GM12878 (cell line): ENCODE results near the gene CAMK2D. TPM values are rescaled to one million over a fixed set of nuclear protein-coding genes. Genes with fewer than 3 reads are reported as not detected.

Source experiments
- ATF2 ChIP-seq: IDR thresholded peaks from 2 replicates; pipeline ENCODE4 v1.6.1; 2012; ENCODE audit warnings: low read length, inconsistent platforms
- BCL3 ChIP-seq: IDR thresholded peaks from 2 replicates; pipeline ENCODE4 v1.6.1; 2011; ENCODE audit warnings: borderline replicate concordance, low read depth, mild to moderate bottlenecking, moderate library complexity, low read length; ENCODE audit not compliant: insufficient read depth, poor library complexity, severe bottlenecking
- BHLHE40 ChIP-seq, 2 experiments: fragments of 450-650 bp in 1 of 2; IDR thresholded peaks; 2 replicates each; pipeline ENCODE4 v1.6.1; 2011 to 2017; ENCODE audit warnings: low read depth in 2 of 2, borderline replicate concordance in 1 of 2, improper control_type of control experiment in 1 of 2, low read length in 1 of 2, mild to moderate bottlenecking in 1 of 2
- GATAD2B ChIP-seq: fragments of 450-650 bp; conservative IDR thresholded peaks from 2 replicates; pipeline ENCODE4 v1.6.1; 2017; ENCODE audit warnings: low read depth, mild to moderate bottlenecking, moderate library complexity
- HCFC1 ChIP-seq: fragments of 150-350 bp; IDR thresholded peaks from 2 replicates; pipeline ENCODE4 v1.6.1; 2014; ENCODE audit warnings: low read length
- MYB ChIP-seq: fragments of 150-350 bp; IDR thresholded peaks from 2 replicates; pipeline ENCODE4 v1.6.1; 2014; ENCODE audit warnings: mild to moderate bottlenecking, low read depth, low read length, borderline replicate concordance
- NFIC ChIP-seq: IDR thresholded peaks from 2 replicates; pipeline ENCODE4 v1.6.1; 2012; ENCODE audit warnings: low read depth, mild to moderate bottlenecking, inconsistent platforms, low read length, moderate library complexity
- NRF1 ChIP-seq: conservative IDR thresholded peaks from 2 replicates; pipeline ENCODE4 v1.6.1; 2011; ENCODE audit warnings: mild to moderate bottlenecking, low read depth, low read length, improper control_type of control experiment
- RELA ChIP-seq: fragments of 450-650 bp; IDR thresholded peaks from 2 replicates; pipeline ENCODE4 v1.8.0; 2014; ENCODE audit warnings: borderline replicate concordance; ENCODE audit not compliant: partially characterized antibody
- REST ChIP-seq: IDR thresholded peaks from 2 replicates; pipeline ENCODE4 v1.6.1; 2012; ENCODE audit warnings: mild to moderate bottlenecking, low read depth, low read length
- polyA plus RNA-seq, 11 experiments: library from polyadenylated mRNA; depleted of rRNA in 4 of 11; unstranded in 6 of 11; stranded (reverse) in 5 of 11; fragments of >200 nt; fragmentation: Nextera tagmentation in 4 of 11; fragmentation: Illumina TruSeq in 1 of 11; extraction: Ambion mirVana in 4 of 11; extraction: Trizol in 1 of 11; gene quantifications; 1 replicate in 1 of 11; 2 replicates in 10 of 11; pipeline versions ENCODE4 v1.2.1 to v1.2.3, GENCODE V29; 2011 to 2016; ENCODE audit warnings: inconsistent platforms in 2 of 11, missing spikeins in 2 of 11, low read depth in 1 of 11
- total RNA-seq, 4 experiments: library from RNA; depleted of rRNA in 3 of 4; stranded (reverse); fragments of >200 nt in 3 of 4; fragmentation: Illumina TruSeq in 1 of 4; extraction: Trizol in 1 of 4; gene quantifications; 2 replicates each; pipeline versions ENCODE4 v1.2.1 to v1.2.3, GENCODE V29; 2013 to 2021
- TF ChIP-seq, protein P1 (sequence below): fragments of 450-650 bp; IDR thresholded peaks from 2 replicates; pipeline ENCODE4 v1.6.1; 2018; ENCODE audit warnings: mild to moderate bottlenecking, low read depth, moderate library complexity; ENCODE audit not compliant: partially characterized antibody

Gene CAMK2D
- total and polyA plus RNA-seq, 10 of the 15 experiments (the other 5 are each of a cell fraction or from before 2014, with no cell fraction given) = 6.9 to 88.5 (median 12.9) TPM

DNA sequence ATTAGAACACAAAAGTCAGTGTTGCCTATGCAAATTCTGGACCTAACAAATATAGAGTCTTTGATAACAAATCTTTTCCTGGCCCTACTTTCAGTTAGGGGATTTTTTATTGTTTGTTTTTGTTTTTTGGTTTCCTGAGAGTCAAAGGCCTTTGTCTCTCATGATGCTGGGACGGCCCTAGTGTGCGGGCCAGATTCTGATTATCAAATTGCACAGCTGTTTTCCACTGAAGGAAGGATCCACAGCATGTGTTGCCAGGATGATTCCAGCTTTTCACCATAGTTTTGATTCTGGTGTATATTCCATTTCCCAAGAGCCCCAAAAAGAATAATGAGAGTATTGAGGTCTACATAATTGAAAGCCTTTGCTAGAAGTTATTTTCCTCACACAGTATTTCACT lies 248.2 kb downstream of the CAMK2D start (continued):
- TF ChIP-seq, protein P1, sequence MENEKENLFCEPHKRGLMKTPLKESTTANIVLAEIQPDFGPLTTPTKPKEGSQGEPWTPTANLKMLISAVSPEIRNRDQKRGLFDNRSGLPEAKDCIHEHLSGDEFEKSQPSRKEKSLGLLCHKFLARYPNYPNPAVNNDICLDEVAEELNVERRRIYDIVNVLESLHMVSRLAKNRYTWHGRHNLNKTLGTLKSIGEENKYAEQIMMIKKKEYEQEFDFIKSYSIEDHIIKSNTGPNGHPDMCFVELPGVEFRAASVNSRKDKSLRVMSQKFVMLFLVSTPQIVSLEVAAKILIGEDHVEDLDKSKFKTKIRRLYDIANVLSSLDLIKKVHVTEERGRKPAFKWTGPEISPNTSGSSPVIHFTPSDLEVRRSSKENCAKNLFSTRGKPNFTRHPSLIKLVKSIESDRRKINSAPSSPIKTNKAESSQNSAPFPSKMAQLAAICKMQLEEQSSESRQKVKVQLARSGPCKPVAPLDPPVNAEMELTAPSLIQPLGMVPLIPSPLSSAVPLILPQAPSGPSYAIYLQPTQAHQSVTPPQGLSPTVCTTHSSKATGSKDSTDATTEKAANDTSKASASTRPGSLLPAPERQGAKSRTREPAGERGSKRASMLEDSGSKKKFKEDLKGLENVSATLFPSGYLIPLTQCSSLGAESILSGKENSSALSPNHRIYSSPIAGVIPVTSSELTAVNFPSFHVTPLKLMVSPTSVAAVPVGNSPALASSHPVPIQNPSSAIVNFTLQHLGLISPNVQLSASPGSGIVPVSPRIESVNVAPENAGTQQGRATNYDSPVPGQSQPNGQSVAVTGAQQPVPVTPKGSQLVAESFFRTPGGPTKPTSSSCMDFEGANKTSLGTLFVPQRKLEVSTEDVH = no peak
- no peak for TF ChIP-seq BHLHE40 (IDR thresholded peaks at IDR 0.05; ENCODE audit: borderline replicate concordance in 1 of 2, low read depth in 2 of 2, low read length in 1 of 2)
- no peak for TF ChIP-seq RELA
- TF ChIP-seq HCFC1 = no peak
- TF ChIP-seq BCL3 = no peak
- no peak for TF ChIP-seq MYB
- TF ChIP-seq GATAD2B = no peak
- TF ChIP-seq ATF2 = no peak
- no peak for TF ChIP-seq REST
- TF ChIP-seq NRF1 = no peak
- TF ChIP-seq NFIC = no peak
